T-helper 1 cell treated with Interleukin-12 subunit alpha and Interleukin-12 subunit beta and Interleukin-4 antibody, amounts not matched to agents 30 μg/mL and 1 μg/mL, for 36 hours (primary cell): Measurements from ENCODE around the gene FHOD3.

Experiments used
- H3K27ac Mint-ChIP-seq: one replicate; pipeline ENCODE4 v1.8.0; 2021; ENCODE audit warnings: mild to moderate bottlenecking, mixed read lengths
- H3K27me3 Mint-ChIP-seq: one replicate; pipeline ENCODE4 v1.8.0; 2021; ENCODE audit warnings: low read depth, mixed read lengths
- H3K36me3 Mint-ChIP-seq: one replicate; pipeline ENCODE4 v1.8.0; 2021; ENCODE audit warnings: low read depth, mixed read lengths
- H3K4me1 Mint-ChIP-seq: one replicate; pipeline ENCODE4 v1.8.0; 2021; ENCODE audit warnings: low read depth, mixed read lengths
- H3K4me3 Mint-ChIP-seq: one replicate; pipeline ENCODE4 v1.8.0; 2021; ENCODE audit warnings: mild to moderate bottlenecking, moderate library complexity, mixed read lengths
- H3K9me3 Mint-ChIP-seq: one replicate; pipeline ENCODE4 v1.8.0; 2021; ENCODE audit warnings: mixed read lengths

The FHOD3 gene

GRCh38 chr18:36402765-36403396, 105.4 kb downstream of the FHOD3 start:
- Mint-ChIP-seq H3K36me3 (no peaks in the 10 kb centered on the region), H3K9me3 (no peaks in the 10 kb centered on the region), H3K27ac (no peak overlapping the region), H3K4me1 (no peaks in the 10 kb centered on the region), H3K27me3 (no peaks in the 10 kb centered on the region), H3K4me3 (no peak overlapping the region)

GRCh38 chr18:36403896-36404820, 106.6 kb downstream of the FHOD3 start:
- Mint-ChIP-seq H3K36me3 (no peaks in the 10 kb centered on the region), H3K27ac (no peak overlapping the region), H3K4me1 (no peaks in the 10 kb centered on the region), H3K4me3 (no peak overlapping the region), H3K27me3 (no peaks in the 10 kb centered on the region), H3K9me3 (no peaks in the 10 kb centered on the region)

GRCh38 chr18:36405611-36406010, 108.1 kb downstream of the FHOD3 start:
- H3K27me3 Mint-ChIP-seq = no peaks in the 10 kb centered on the region
- H3K4me3 Mint-ChIP-seq = no peak overlapping the region
- H3K36me3 Mint-ChIP-seq = no peaks in the 10 kb centered on the region
- H3K4me1 Mint-ChIP-seq = no peaks in the 10 kb centered on the region
- no peak overlapping the region for H3K27ac Mint-ChIP-seq
- no peaks in the 10 kb centered on the region for H3K9me3 Mint-ChIP-seq

- Mint-ChIP-seq H3K36me3 (no peaks in the 10 kb centered on the region), H3K4me1 (no peaks in the 10 kb centered on the region), H3K9me3 (no peaks in the 10 kb centered on the region), H3K4me3 (no peak overlapping the region), H3K27me3 (no peaks in the 10 kb centered on the region), H3K27ac (no peak overlapping the region)
Observed at GRCh38 chr18:36406805-36407204, 109.3 kb downstream of the FHOD3 start.

GRCh38 chr18:36408606-36409005, 111.1 kb downstream of the FHOD3 start:
- Mint-ChIP-seq H3K4me1 (no peaks in the 10 kb centered on the region), H3K27ac (no peak overlapping the region), H3K9me3 (no peaks in the 10 kb centered on the region), H3K36me3 (no peaks in the 10 kb centered on the region), H3K27me3 (no peaks in the 10 kb centered on the region), H3K4me3 (no peak overlapping the region)

GRCh38 chr18:36409779-36410178, 112.3 kb downstream of the FHOD3 start:
- Mint-ChIP-seq H3K36me3 (no peaks in the 10 kb centered on the region), H3K27me3 (no peaks in the 10 kb centered on the region), H3K27ac (no peak overlapping the region), H3K4me3 (no peak overlapping the region), H3K4me1 (no peaks in the 10 kb centered on the region), H3K9me3 (no peaks in the 10 kb centered on the region)

GRCh38 chr18:36410346-36410745, 112.8 kb downstream of the FHOD3 start:
- no peak overlapping the region for H3K27ac Mint-ChIP-seq
- no peak overlapping the region for H3K4me3 Mint-ChIP-seq
- no peaks in the 10 kb centered on the region for H3K4me1 Mint-ChIP-seq
- no peaks in the 10 kb centered on the region for H3K27me3 Mint-ChIP-seq
- no peaks in the 10 kb centered on the region for H3K9me3 Mint-ChIP-seq
- H3K36me3 Mint-ChIP-seq = no peaks in the 10 kb centered on the region

- no peaks in the 10 kb centered on the region for H3K36me3 Mint-ChIP-seq
- H3K4me3 Mint-ChIP-seq = no peak overlapping the region
- H3K9me3 Mint-ChIP-seq = no peaks in the 10 kb centered on the region
- H3K27me3 Mint-ChIP-seq = no peaks in the 10 kb centered on the region
- no peak overlapping the region for H3K27ac Mint-ChIP-seq
- H3K4me1 Mint-ChIP-seq = no peaks in the 10 kb centered on the region
Observed at GRCh38 chr18:36411745-36412168, 114.2 kb downstream of the FHOD3 start.

- no peak overlapping the region for H3K27ac Mint-ChIP-seq
- no peaks in the 10 kb centered on the region for H3K4me1 Mint-ChIP-seq
- no peaks in the 10 kb centered on the region for H3K27me3 Mint-ChIP-seq
- no peaks in the 10 kb centered on the region for H3K36me3 Mint-ChIP-seq
- no peak overlapping the region for H3K4me3 Mint-ChIP-seq
- no peaks in the 10 kb centered on the region for H3K9me3 Mint-ChIP-seq
Observed at GRCh38 chr18:36412778-36413177, 115.3 kb downstream of the FHOD3 start.

- no peaks in the 10 kb centered on the region for H3K27me3 Mint-ChIP-seq
- no peak overlapping the region for H3K4me3 Mint-ChIP-seq
- H3K9me3 Mint-ChIP-seq = no peaks in the 10 kb centered on the region
- no peak overlapping the region for H3K27ac Mint-ChIP-seq
- no peaks in the 10 kb centered on the region for H3K4me1 Mint-ChIP-seq
- H3K36me3 Mint-ChIP-seq = no peaks in the 10 kb centered on the region
Observed at GRCh38 chr18:36415171-36415570, 117.7 kb downstream of the FHOD3 start.

- no peak overlapping the region for H3K27ac Mint-ChIP-seq
- no peaks in the 10 kb centered on the region for H3K27me3 Mint-ChIP-seq
- H3K4me3 Mint-ChIP-seq = no peak overlapping the region
- H3K9me3 Mint-ChIP-seq = no peaks in the 10 kb centered on the region
- no peaks in the 10 kb centered on the region for H3K4me1 Mint-ChIP-seq
- H3K36me3 Mint-ChIP-seq = no peaks in the 10 kb centered on the region
Observed at GRCh38 chr18:36415625-36416024, 118.1 kb downstream of the FHOD3 start.

GRCh38 chr18:36419188-36419899, 121.8 kb downstream of the FHOD3 start:
- H3K36me3 Mint-ChIP-seq = no peaks in the 10 kb centered on the region
- H3K27me3 Mint-ChIP-seq = no peaks in the 10 kb centered on the region
- no peaks in the 10 kb centered on the region for H3K9me3 Mint-ChIP-seq
- H3K27ac Mint-ChIP-seq = no peak overlapping the region
- H3K4me3 Mint-ChIP-seq = no peak overlapping the region
- no peaks in the 10 kb centered on the region for H3K4me1 Mint-ChIP-seq

- H3K27me3 Mint-ChIP-seq = no peaks in the 10 kb centered on the region
- no peaks in the 10 kb centered on the region for H3K9me3 Mint-ChIP-seq
- H3K27ac Mint-ChIP-seq = no peak overlapping the region
- no peak overlapping the region for H3K4me3 Mint-ChIP-seq
- H3K36me3 Mint-ChIP-seq = no peaks in the 10 kb centered on the region
- no peaks in the 10 kb centered on the region for H3K4me1 Mint-ChIP-seq
Observed at GRCh38 chr18:36419900-36420531, 122.5 kb downstream of the FHOD3 start.

GRCh38 chr18:36420826-36421225, 123.3 kb downstream of the FHOD3 start:
- no peaks in the 10 kb centered on the region for H3K9me3 Mint-ChIP-seq

More at GRCh38 chr18:36420826-36421225, 123.3 kb downstream of the FHOD3 start:
- Mint-ChIP-seq H3K4me1 (no peaks in the 10 kb centered on the region), H3K27ac (no peak overlapping the region), H3K4me3 (no peak overlapping the region), H3K36me3 (no peaks in the 10 kb centered on the region), H3K27me3 (no peaks in the 10 kb centered on the region)
